Measurements from ENCODE around the gene DNAH5. TPM values are rescaled to one million over a fixed set of nuclear protein-coding genes. Genes with fewer than 3 reads are reported as not detected.
A peak's percentile ranks its signal among the peaks of the same experiment; 100 is the strongest.

DNAH5 gene
- total and polyA plus RNA-seq, 2 of the 13 experiments (the other 11 are each of a cell fraction or from before 2014, with no cell fraction given) = 0.09 TPM

GRCh38 chr5:13898569-13898968 lies 45.9 kb downstream of the DNAH5 start:
- in situ Hi-C loops (cut with HindIII; ENCODE audit: extremely low pct_ligation_motif_present, low pct_unique_long_range_greater_than_20kb) (no loop called here), intact Hi-C loops (cut with micrococcal nuclease; ENCODE audit: unreplicated experiment) (no loop called here)
- no peaks in the 10 kb centered on the region for H3K79me2 ChIP-seq (ENCODE audit: insufficient read depth, low read length)
- no peak overlapping the region for H2AFZ ChIP-seq (ENCODE audit: low read length)
- CTCF ChIA-PET (ENCODE audit: low intra/inter-chr PET ratio, low total read pairs) = no interaction called here
- BruUV-seq (replicated peaks) = no TSS peak
- H3K4me2 ChIP-seq (ENCODE audit: low read depth, low read length) = no peak overlapping the region
- H3K27me3 ChIP-seq (ENCODE audit: control insufficient read depth in 1 of 2, insufficient read depth in 2 of 2, low read length in 2 of 2) = no peaks in the 10 kb centered on the region
- H3K9ac ChIP-seq (ENCODE audit: insufficient read depth, low read depth, low read length) = no peak overlapping the region
- POLR2A ChIA-PET = no interaction called here
- ATAC-seq (no peak), DNase-seq (ENCODE audit: low spot score) (no peak), FAIRE-seq (no peak)
- no peaks in the 10 kb centered on the region for H4K20me1 ChIP-seq (ENCODE audit: insufficient read depth, low read length)
- 13% methylated on average over 6 of the region's 6 CpGs for WGBS (ENCODE audit: low lambda C conversion rate)
- no peaks in the 10 kb centered on the region for H3K36me3 ChIP-seq (replicated peaks in 1 of 2; ENCODE audit: control insufficient read depth in 1 of 2, insufficient read depth in 2 of 2, low read length in 2 of 2)
- H3K4me1 ChIP-seq (ENCODE audit: insufficient read depth, low read length) = no peaks in the 10 kb centered on the region
- peak; percentile 59 for TF ChIP-seq RAD51 (IDR thresholded peaks at IDR 0.05; ENCODE audit: borderline replicate concordance)
- no peak for TF ChIP-seq RFXAP (CRISPR knock-in tag; IDR thresholded peaks at IDR 0.05; ENCODE audit: borderline replicate concordance)
- TF ChIP-seq ZNF749 (CRISPR knock-in tag; IDR thresholded peaks at IDR 0.05; ENCODE audit: borderline replicate concordance) = no peak
- TF ChIP-seq USF2 (IDR thresholded peaks at IDR 0.05; ENCODE audit: low read depth, low read length) = peak; percentile 26; the same call in 1 of the 2 replicates
- no peak for TF ChIP-seq USF2 (CRISPR knock-in tag; IDR thresholded peaks at IDR 0.05; ENCODE audit: borderline replicate concordance)
- no peak for TF ChIP-seq SMARCC2 (IDR thresholded peaks at IDR 0.05)
- no peak overlapping the region for H3K27ac ChIP-seq (ENCODE audit: extremely low read length, insufficient read depth, low read length)
- H3K4me3 ChIP-seq (replicated peaks in 1 of 3; ENCODE audit: insufficient read depth in 1 of 3, low read depth in 2 of 3, low read length in 3 of 3) = no peak overlapping the region
- H3K9me3 ChIP-seq (ENCODE audit: low read length) = no peaks in the 10 kb centered on the region

- no peak overlapping the region for H3K4me2 ChIP-seq (ENCODE audit: low read depth, low read length)
- intact Hi-C loops (cut with micrococcal nuclease; ENCODE audit: unreplicated experiment) = no loop called here
- H3K27ac ChIP-seq (ENCODE audit: extremely low read length, insufficient read depth, low read length) = no peak overlapping the region
- no peaks in the 10 kb centered on the region for H4K20me1 ChIP-seq (ENCODE audit: insufficient read depth, low read length)
- FAIRE-seq = no peak
- no peaks in the 10 kb centered on the region for H3K79me2 ChIP-seq (ENCODE audit: insufficient read depth, low read length)
- ATAC-seq = peak; percentile 67
- in situ Hi-C loops (cut with HindIII; ENCODE audit: extremely low pct_ligation_motif_present, low pct_unique_long_range_greater_than_20kb) = no loop called here
- no peak overlapping the region for H2AFZ ChIP-seq (ENCODE audit: low read length)
- no peaks in the 10 kb centered on the region for H3K4me1 ChIP-seq (ENCODE audit: insufficient read depth, low read length)
- H3K9me3 ChIP-seq (ENCODE audit: low read length) = peaks cover 7% of the 10 kb centered on the region; the same call in 1 of the 2 replicates
- BruUV-seq (replicated peaks) = no TSS peak
- no peak overlapping the region for H3K4me3 ChIP-seq (replicated peaks in 1 of 3; ENCODE audit: insufficient read depth in 1 of 3, low read depth in 2 of 3, low read length in 3 of 3)
- H3K36me3 ChIP-seq (replicated peaks in 1 of 2; ENCODE audit: control insufficient read depth in 1 of 2, insufficient read depth in 2 of 2, low read length in 2 of 2) = no peaks in the 10 kb centered on the region
- no peak overlapping the region for H3K9ac ChIP-seq (ENCODE audit: insufficient read depth, low read depth, low read length)
- 0% methylated on average over 2 of the region's 4 CpGs for WGBS (ENCODE audit: low lambda C conversion rate)
- no peak for DNase-seq (ENCODE audit: low spot score)
- POLR2A ChIA-PET = no interaction called here
- CTCF ChIA-PET (ENCODE audit: low intra/inter-chr PET ratio, low total read pairs) = no interaction called here
- no peaks in the 10 kb centered on the region for H3K27me3 ChIP-seq (ENCODE audit: control insufficient read depth in 1 of 2, insufficient read depth in 2 of 2, low read length in 2 of 2)
- TF ChIP-seq HNF4A (CRISPR knock-in tag; IDR thresholded peaks at IDR 0.05) (no peak), ZNF784 (CRISPR knock-in tag; IDR thresholded peaks at IDR 0.05; ENCODE audit: borderline replicate concordance) (no peak), CEBPG (CRISPR knock-in tag; IDR thresholded peaks at IDR 0.05) (no peak), TP53 (CRISPR knock-in tag; conservative IDR thresholded peaks at IDR 0.05) (no peak), GLI4 (CRISPR knock-in tag; IDR thresholded peaks at IDR 0.05; ENCODE audit: borderline replicate concordance) (no peak), ZNF569 (CRISPR knock-in tag; IDR thresholded peaks at IDR 0.05; ENCODE audit: borderline replicate concordance) (no peak), KDM6A (CRISPR knock-in tag; IDR thresholded peaks at IDR 0.05; ENCODE audit: low read depth) (no peak), ZSCAN25 (CRISPR knock-in tag; IDR thresholded peaks at IDR 0.05) (no peak), ZNF460 (CRISPR knock-in tag; IDR thresholded peaks at IDR 0.05; ENCODE audit: borderline replicate concordance) (no peak)
These were observed 66.1 kb downstream of the DNAH5 start for GRCh38 chr5:13878357-13878756.
